ENCODE data around the gene AUTS2.

AUTS2 gene

DNA sequence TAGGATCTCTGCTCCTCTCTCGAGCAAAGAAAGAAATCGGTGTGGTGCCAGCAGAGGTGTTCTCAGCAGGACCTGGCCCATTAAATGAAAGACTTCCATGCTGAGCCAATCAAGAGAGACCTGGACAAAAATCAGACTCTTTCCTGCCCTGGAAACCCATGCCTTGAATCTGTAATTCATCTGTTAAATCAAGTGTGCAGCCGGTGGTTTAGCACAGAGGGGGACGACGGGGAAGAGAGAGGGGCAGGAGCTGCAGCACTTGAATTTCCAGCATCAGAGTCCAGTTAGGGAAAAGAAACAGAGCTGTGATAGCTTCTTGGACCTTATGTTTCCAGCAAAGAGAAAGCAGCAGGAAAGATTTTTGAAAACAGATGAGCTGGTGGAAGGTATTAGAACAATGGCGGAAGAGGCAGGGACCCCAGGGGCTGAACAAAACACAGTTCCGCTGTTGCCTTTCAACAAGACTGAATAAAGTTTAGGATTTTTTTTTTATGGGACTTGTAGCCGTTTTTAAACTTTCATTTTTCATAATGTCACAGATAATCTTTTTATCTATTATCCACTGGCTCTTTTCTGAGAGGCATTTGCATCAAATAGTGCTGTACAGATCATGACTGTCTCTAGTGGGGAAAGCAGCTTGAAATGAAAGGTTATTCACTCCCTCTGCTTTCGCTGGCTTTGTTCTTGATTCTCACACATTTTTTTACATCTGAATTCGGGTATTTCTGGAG lies 990.1 kb downstream of the AUTS2 start:
- no peak for DNase-seq (ENCODE audit: extremely low spot score)
- CTCF ChIA-PET: interaction anchor here (0.7 kb wide), 1 partner anchor 84 kb away, joined by 3 read pairs; no protein-coding TSS in a partner anchor
- no peak for TF ChIP-seq ELF4 (IDR thresholded peaks at IDR 0.05)
- TF ChIP-seq LEF1 (IDR thresholded peaks at IDR 0.05; ENCODE audit: borderline replicate concordance): no peak
- TF ChIP-seq NFRKB (IDR thresholded peaks at IDR 0.05): no peak
- TF ChIP-seq TARDBP (IDR thresholded peaks at IDR 0.05): no peak
- POLR2A ChIA-PET: no interaction called here

DNA sequence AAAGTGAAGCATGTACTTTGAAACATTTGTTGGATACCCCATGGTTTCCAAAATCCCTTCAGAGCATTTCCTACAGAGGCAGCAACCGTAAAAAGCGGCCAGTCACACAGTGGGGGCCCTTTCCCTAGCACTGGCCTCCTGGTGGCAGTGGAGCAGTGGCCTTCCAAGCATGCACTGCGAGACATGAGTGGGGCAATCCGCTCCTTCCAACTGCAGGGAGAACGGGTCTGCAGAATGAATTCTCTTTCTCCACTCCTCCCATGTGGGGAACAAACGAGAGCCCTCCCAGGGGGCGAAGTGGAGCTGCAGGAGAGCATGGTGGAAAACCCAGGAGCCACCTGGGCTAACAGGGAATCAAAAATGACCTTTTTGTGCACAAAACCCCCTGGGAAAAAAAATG lies 990.7 kb downstream of the AUTS2 start:
- ChIA-PET CTCF (interaction anchor here (1.4 kb wide), 1 partner anchor 109 kb away, joined by 4 read pairs; no protein-coding TSS in a partner anchor), POLR2A (no interaction called here)
- TF ChIP-seq, protein P1, sequence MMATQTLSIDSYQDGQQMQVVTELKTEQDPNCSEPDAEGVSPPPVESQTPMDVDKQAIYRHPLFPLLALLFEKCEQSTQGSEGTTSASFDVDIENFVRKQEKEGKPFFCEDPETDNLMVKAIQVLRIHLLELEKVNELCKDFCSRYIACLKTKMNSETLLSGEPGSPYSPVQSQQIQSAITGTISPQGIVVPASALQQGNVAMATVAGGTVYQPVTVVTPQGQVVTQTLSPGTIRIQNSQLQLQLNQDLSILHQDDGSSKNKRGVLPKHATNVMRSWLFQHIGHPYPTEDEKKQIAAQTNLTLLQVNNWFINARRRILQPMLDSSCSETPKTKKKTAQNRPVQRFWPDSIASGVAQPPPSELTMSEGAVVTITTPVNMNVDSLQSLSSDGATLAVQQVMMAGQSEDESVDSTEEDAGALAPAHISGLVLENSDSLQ (IDR thresholded peaks at IDR 0.05): no peak
- TF ChIP-seq L3MBTL2 (conservative IDR thresholded peaks at IDR 0.05) (no peak), SUZ12 (IDR thresholded peaks at IDR 0.05) (no peak), SP1 (IDR thresholded peaks at IDR 0.05) (no peak), FOXK2 (IDR thresholded peaks at IDR 0.05) (no peak), LEF1 (IDR thresholded peaks at IDR 0.05; ENCODE audit: borderline replicate concordance) (no peak), FOXA1 (IDR thresholded peaks at IDR 0.05) (no peak), ZNF384 (IDR thresholded peaks at IDR 0.05) (no peak), CTBP1 (IDR thresholded peaks at IDR 0.05; ENCODE audit: borderline replicate concordance) (no peak), FOXM1 (IDR thresholded peaks at IDR 0.05; ENCODE audit: borderline replicate concordance) (no peak), BHLHE40 (IDR thresholded peaks at IDR 0.05; ENCODE audit: borderline replicate concordance) (no peak), HDGF (IDR thresholded peaks at IDR 0.05; ENCODE audit: borderline replicate concordance) (no peak)
- DNase-seq (ENCODE audit: extremely low spot score): no peak

DNA sequence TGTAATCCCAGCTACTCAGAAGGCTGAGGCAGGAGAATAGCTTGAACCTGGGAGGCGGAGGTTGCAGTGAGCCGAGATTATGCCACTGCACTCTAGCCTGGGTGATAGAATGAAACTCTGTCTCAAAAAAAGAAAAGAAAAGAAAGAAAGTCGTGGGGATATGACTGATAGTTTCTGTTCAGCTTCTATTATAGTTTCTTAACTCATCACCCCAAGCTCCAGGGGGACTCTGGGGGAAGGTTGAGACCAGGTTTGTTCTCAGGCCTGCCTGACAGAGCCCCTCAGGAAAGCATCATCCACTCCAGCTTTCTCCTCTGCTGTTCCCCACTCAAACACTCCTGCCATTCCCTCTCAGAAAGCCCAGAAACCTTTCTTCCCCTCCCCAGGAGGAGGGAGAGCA lies 991.3 kb downstream of the AUTS2 start:
- DNase-seq (ENCODE audit: extremely low spot score): no peak
- POLR2A ChIA-PET: no interaction called here
- no peak for TF ChIP-seq SUZ12 (IDR thresholded peaks at IDR 0.05)
- no peak for TF ChIP-seq ZNF384 (IDR thresholded peaks at IDR 0.05)
- TF ChIP-seq L3MBTL2 (conservative IDR thresholded peaks at IDR 0.05): no peak
- TF ChIP-seq NFRKB (IDR thresholded peaks at IDR 0.05): no peak
- TF ChIP-seq FOXA1 (IDR thresholded peaks at IDR 0.05): no peak
- TF ChIP-seq FOXK2 (IDR thresholded peaks at IDR 0.05): no peak
- no peak for TF ChIP-seq LEF1 (IDR thresholded peaks at IDR 0.05; ENCODE audit: borderline replicate concordance)
- TF ChIP-seq ELF4 (IDR thresholded peaks at IDR 0.05): no peak
- TF ChIP-seq CTBP1 (IDR thresholded peaks at IDR 0.05; ENCODE audit: borderline replicate concordance): no peak
- TF ChIP-seq HDGF (IDR thresholded peaks at IDR 0.05; ENCODE audit: borderline replicate concordance): no peak
- no peak for TF ChIP-seq SP1 (IDR thresholded peaks at IDR 0.05)
- TF ChIP-seq ARNT (IDR thresholded peaks at IDR 0.05): no peak
- TF ChIP-seq, protein P1 (IDR thresholded peaks at IDR 0.05): no peak
- CTCF ChIA-PET: interaction anchor here (1.4 kb wide), 1 partner anchor 109 kb away, joined by 4 read pairs; no protein-coding TSS in a partner anchor

DNA sequence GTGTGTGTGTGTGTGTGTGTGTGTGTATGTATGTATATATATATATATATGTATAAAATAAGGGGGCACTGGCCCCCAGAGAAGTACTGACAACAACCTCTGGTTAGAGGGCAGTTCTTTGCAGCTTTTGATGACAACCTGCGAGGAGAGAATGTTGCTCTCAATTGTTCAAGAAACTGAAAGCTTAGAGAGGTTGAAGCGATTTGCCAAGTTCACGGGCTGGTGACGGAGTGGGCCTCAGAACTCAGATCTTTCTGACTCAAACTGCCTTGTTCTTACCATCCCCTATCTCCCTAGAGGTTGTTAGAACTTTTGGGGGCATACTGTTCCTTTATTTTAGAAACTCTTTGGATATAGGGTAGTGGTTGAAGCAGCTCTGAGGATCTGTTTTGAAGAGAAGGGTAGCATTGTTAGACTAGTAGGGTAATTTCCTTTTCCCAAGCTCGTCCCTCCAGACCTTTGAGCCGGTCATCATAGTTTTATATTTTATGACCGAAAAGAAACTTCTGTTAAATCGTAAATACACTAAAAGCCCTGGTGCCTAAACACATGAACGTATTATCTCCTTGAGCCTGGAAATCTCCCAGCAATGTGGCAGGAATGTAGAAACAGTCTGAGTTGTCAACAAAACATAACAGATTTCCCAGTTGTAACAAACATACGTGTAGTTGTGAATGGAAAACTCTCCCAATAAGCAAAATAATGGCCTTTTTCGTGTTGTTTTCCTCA lies 992.0 kb downstream of the AUTS2 start:
- TF ChIP-seq TARDBP (IDR thresholded peaks at IDR 0.05) (no peak), L3MBTL2 (conservative IDR thresholded peaks at IDR 0.05) (no peak), SUZ12 (IDR thresholded peaks at IDR 0.05) (no peak), NFRKB (IDR thresholded peaks at IDR 0.05) (no peak), FOXK2 (IDR thresholded peaks at IDR 0.05) (no peak), ARNT (IDR thresholded peaks at IDR 0.05) (no peak), ZNF384 (IDR thresholded peaks at IDR 0.05) (no peak), CTBP1 (IDR thresholded peaks at IDR 0.05; ENCODE audit: borderline replicate concordance) (no peak), HDGF (IDR thresholded peaks at IDR 0.05; ENCODE audit: borderline replicate concordance) (no peak)
- CTCF ChIA-PET: interaction anchor here (1.4 kb wide), 1 partner anchor 108 kb away, joined by 4 read pairs; no protein-coding TSS in a partner anchor
- DNase-seq (ENCODE audit: extremely low spot score): no peak
- POLR2A ChIA-PET: no interaction called here

DNA sequence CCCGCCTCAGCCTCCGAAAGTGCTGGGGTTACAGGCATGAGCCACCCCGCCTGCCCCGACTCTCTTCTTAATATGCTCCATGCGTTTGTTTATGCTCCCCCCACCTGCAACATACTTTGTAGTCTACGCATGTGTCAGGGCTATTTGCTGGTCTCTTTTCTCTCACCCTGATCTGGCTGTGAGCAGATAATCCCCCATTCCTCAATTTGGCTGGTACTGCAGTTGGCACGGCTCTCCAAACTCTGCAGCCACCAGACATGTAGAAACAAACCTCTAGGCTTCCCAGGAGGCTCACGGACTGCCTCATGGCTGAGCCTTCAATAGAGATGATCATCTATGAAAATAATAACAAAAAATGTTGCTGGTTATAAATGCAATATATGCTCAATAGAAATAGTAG lies 993.4 kb downstream of the AUTS2 start:
- POLR2A ChIA-PET: interaction anchor here (0.7 kb wide), 1 partner anchor 39 kb away, joined by 3 read pairs; no protein-coding TSS in a partner anchor
- TF ChIP-seq FOXK2 (IDR thresholded peaks at IDR 0.05): no peak
- no peak for TF ChIP-seq LEF1 (IDR thresholded peaks at IDR 0.05; ENCODE audit: borderline replicate concordance)
- no peak for TF ChIP-seq FOXA1 (IDR thresholded peaks at IDR 0.05)
- TF ChIP-seq SP1 (IDR thresholded peaks at IDR 0.05): no peak
- no peak for TF ChIP-seq ELF4 (IDR thresholded peaks at IDR 0.05)
- TF ChIP-seq L3MBTL2 (conservative IDR thresholded peaks at IDR 0.05): no peak
- TF ChIP-seq SUZ12 (IDR thresholded peaks at IDR 0.05): no peak
- TF ChIP-seq NFRKB (IDR thresholded peaks at IDR 0.05): no peak
- DNase-seq (ENCODE audit: extremely low spot score): no peak

DNA sequence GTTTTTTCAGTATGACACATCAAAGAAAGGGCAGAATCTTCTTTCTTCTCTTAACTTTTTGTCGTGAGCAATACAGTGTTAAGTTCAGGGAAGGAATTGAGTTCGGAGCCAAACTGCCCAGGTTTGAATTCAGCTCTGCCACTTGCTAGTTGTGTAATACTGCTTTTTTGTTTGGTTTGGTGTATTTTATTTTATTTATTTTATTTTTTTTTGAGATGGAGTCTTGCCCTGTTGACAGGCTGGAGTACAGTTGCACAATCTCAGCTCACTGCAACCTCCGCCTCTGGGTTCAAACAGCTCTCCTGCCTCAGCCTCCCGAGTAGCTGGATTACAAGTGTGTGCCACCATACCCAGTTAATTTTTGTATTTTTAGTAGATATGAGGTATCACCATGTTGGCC lies 993.9 kb downstream of the AUTS2 start:
- no peak for DNase-seq (ENCODE audit: extremely low spot score)
- ChIA-PET CTCF (no interaction called here), POLR2A (interaction anchor here (0.7 kb wide), 1 partner anchor 39 kb away, joined by 3 read pairs; no protein-coding TSS in a partner anchor)
- TF ChIP-seq ARNT (IDR thresholded peaks at IDR 0.05) (no peak), SP1 (IDR thresholded peaks at IDR 0.05) (no peak), BHLHE40 (IDR thresholded peaks at IDR 0.05; ENCODE audit: borderline replicate concordance) (no peak), L3MBTL2 (conservative IDR thresholded peaks at IDR 0.05) (no peak), TARDBP (IDR thresholded peaks at IDR 0.05) (no peak), SUZ12 (IDR thresholded peaks at IDR 0.05) (no peak), NFRKB (IDR thresholded peaks at IDR 0.05) (no peak), FOXK2 (IDR thresholded peaks at IDR 0.05) (no peak), ELF4 (IDR thresholded peaks at IDR 0.05) (no peak), ZNF384 (IDR thresholded peaks at IDR 0.05) (no peak), FOXA1 (IDR thresholded peaks at IDR 0.05) (no peak), FOXM1 (IDR thresholded peaks at IDR 0.05; ENCODE audit: borderline replicate concordance) (no peak), CTBP1 (IDR thresholded peaks at IDR 0.05; ENCODE audit: borderline replicate concordance) (no peak)

More for the DNA sequence above, 993.4 kb downstream of the AUTS2 start:
- CTCF ChIA-PET: no interaction called here
